ENCODE results near the gene TBC1D7.

TBC1D7 gene

GRCh38 chr6:13299918-13300317 is 28.4 kb downstream of the TBC1D7 start:
- TF ChIP-seq ZNF514 (tag by site-specific recombination; IDR thresholded peaks at IDR 0.05) (no peak), ZNF433 (tag by site-specific recombination; IDR thresholded peaks at IDR 0.05; ENCODE audit: low read depth) (no peak), ZNF777 (tag by site-specific recombination; IDR thresholded peaks at IDR 0.05; ENCODE audit: borderline replicate concordance) (no peak), ZNF639 (tag by site-specific recombination; IDR thresholded peaks at IDR 0.05) (no peak)
- H3K4me3 ChIP-seq (ENCODE audit: low read depth, low read length) = no peak overlapping the region
- ChIA-PET CTCF (no interaction called here), POLR2A (interaction anchor here (1.4 kb wide), 1 partner anchor 28 kb away, joined by 5 read pairs; the partner anchor contains the start of gene TBC1D7)
- H3K36me3 ChIP-seq (ENCODE audit: control insufficient read depth in 2 of 2, insufficient read depth in 1 of 2, low read length in 2 of 2) = peaks cover 0 to 79% of the 10 kb centered on the region in 2 experiments; a peak in 1 of 3 replicates
- H3K4me1 ChIP-seq (ENCODE audit: control insufficient read depth, insufficient read depth, low read length) = peaks cover 6% of the 10 kb centered on the region
- no peaks in the 10 kb centered on the region for H3K9me3 ChIP-seq (ENCODE audit: control insufficient read depth, insufficient read depth, low read depth, low read length)
- H3K27ac ChIP-seq (ENCODE audit: extremely low read depth, low read depth, low read length) = no peak overlapping the region

GRCh38 chr6:13299403-13299821 is 28.9 kb downstream of the TBC1D7 start:
- ChIA-PET CTCF (interaction anchor here (0.6 to 1.1 kb wide), 2 partner anchors 21 to 316 kb away, joined by 4 to 11 read pairs; no protein-coding TSS in a partner anchor), POLR2A (interaction anchor here (1.4 kb wide), 1 partner anchor 28 kb away, joined by 5 read pairs; the partner anchor contains the start of gene TBC1D7)
- H3K4me1 ChIP-seq (ENCODE audit: control insufficient read depth, insufficient read depth, low read length) = peaks cover 6% of the 10 kb centered on the region
- no peak overlapping the region for H3K27ac ChIP-seq (ENCODE audit: extremely low read depth, low read depth, low read length)
- H3K36me3 ChIP-seq (ENCODE audit: control insufficient read depth in 2 of 2, insufficient read depth in 1 of 2, low read length in 2 of 2) = peaks cover 0 to 79% of the 10 kb centered on the region in 2 experiments; a peak in 2 of 3 replicates
- TF ChIP-seq ZNF16 (tag by site-specific recombination; IDR thresholded peaks at IDR 0.05; ENCODE audit: low read depth) (no peak), MEIS1 (CRISPR knock-in tag; IDR thresholded peaks at IDR 0.05; ENCODE audit: borderline replicate concordance) (no peak), ZNF544 (tag by site-specific recombination; IDR thresholded peaks at IDR 0.05) (no peak), ZNF837 (tag by site-specific recombination; IDR thresholded peaks at IDR 0.05) (no peak), ZNF341 (tag by site-specific recombination; IDR thresholded peaks at IDR 0.05; ENCODE audit: low read depth) (no peak), ZNF843 (tag by site-specific recombination; IDR thresholded peaks at IDR 0.05) (no peak), KLF1 (tag by site-specific recombination; IDR thresholded peaks at IDR 0.05) (no peak), ZNF510 (tag by site-specific recombination; IDR thresholded peaks at IDR 0.05; ENCODE audit: insufficient replicate concordance) (no peak), ZNF280C (tag by site-specific recombination; IDR thresholded peaks at IDR 0.05) (no peak), ZNF423 (tag by site-specific recombination; IDR thresholded peaks at IDR 0.05) (no peak), ZNF830 (tag by site-specific recombination; IDR thresholded peaks at IDR 0.05; ENCODE audit: low read depth) (no peak), ZNF514 (tag by site-specific recombination; IDR thresholded peaks at IDR 0.05) (no peak), KLF7 (tag by site-specific recombination; IDR thresholded peaks at IDR 0.05; ENCODE audit: borderline replicate concordance) (no peak), ZNF521 (tag by site-specific recombination; IDR thresholded peaks at IDR 0.05) (no peak)
- no peak overlapping the region for H3K4me3 ChIP-seq (ENCODE audit: low read depth, low read length)
- H3K9me3 ChIP-seq (ENCODE audit: control insufficient read depth, insufficient read depth, low read depth, low read length) = no peaks in the 10 kb centered on the region

GRCh38 chr6:13298446-13298845 is 29.9 kb downstream of the TBC1D7 start:
- POLR2A ChIA-PET = interaction anchor here (1.4 kb wide), 1 partner anchor 29 kb away, joined by 5 read pairs; the partner anchor contains the start of gene TBC1D7
- CTCF ChIA-PET = interaction anchor here (0.6 to 1.1 kb wide), 4 partner anchors 20 to 317 kb away, joined by 3 to 11 read pairs (median 4); no protein-coding TSS in a partner anchor
- no peaks in the 10 kb centered on the region for H3K9me3 ChIP-seq (ENCODE audit: control insufficient read depth, insufficient read depth, low read depth, low read length)
- H3K4me3 ChIP-seq (ENCODE audit: low read depth, low read length) = no peak overlapping the region
- no peak overlapping the region for H3K27ac ChIP-seq (ENCODE audit: extremely low read depth, low read depth, low read length)
- H3K4me1 ChIP-seq (ENCODE audit: control insufficient read depth, insufficient read depth, low read length) = peaks cover 6% of the 10 kb centered on the region
- TF ChIP-seq ZNF629 (tag by site-specific recombination; IDR thresholded peaks at IDR 0.05) = no peak
- TF ChIP-seq ZNF37A (tag by site-specific recombination; IDR thresholded peaks at IDR 0.05) = no peak
- no peak for TF ChIP-seq ZNF548 (tag by site-specific recombination; IDR thresholded peaks at IDR 0.05)
- no peak for TF ChIP-seq SALL2 (tag by site-specific recombination; IDR thresholded peaks at IDR 0.05; ENCODE audit: borderline replicate concordance)
- no peak for TF ChIP-seq ZNF341 (tag by site-specific recombination; IDR thresholded peaks at IDR 0.05; ENCODE audit: low read depth)
- TF ChIP-seq ZNF510 (tag by site-specific recombination; IDR thresholded peaks at IDR 0.05; ENCODE audit: insufficient replicate concordance) = no peak
- no peak for TF ChIP-seq ZNF561 (tag by site-specific recombination; IDR thresholded peaks at IDR 0.05; ENCODE audit: borderline replicate concordance)
- TF ChIP-seq ZNF169 (tag by site-specific recombination; IDR thresholded peaks at IDR 0.05) = no peak
- no peak for TF ChIP-seq ZNF658 (tag by site-specific recombination; IDR thresholded peaks at IDR 0.05)
- TF ChIP-seq TRIM28 (IDR thresholded peaks at IDR 0.05; ENCODE audit: borderline replicate concordance, low read length) = no peak
- no peak for TF ChIP-seq ZNF335 (tag by site-specific recombination; conservative IDR thresholded peaks at IDR 0.05)
- TF ChIP-seq ZNF623 (tag by site-specific recombination; IDR thresholded peaks at IDR 0.05) = no peak
- no peak for TF ChIP-seq ZNF48 (tag by site-specific recombination; IDR thresholded peaks at IDR 0.05)
- TF ChIP-seq IKZF3 (tag by site-specific recombination; IDR thresholded peaks at IDR 0.05) = no peak
- peaks cover 4 to 82% of the 10 kb centered on the region in 2 experiments for H3K36me3 ChIP-seq (ENCODE audit: control insufficient read depth in 2 of 2, insufficient read depth in 1 of 2, low read length in 2 of 2)

All from HEK293 (cell line).